Endodermal cell (in vitro differentiated cells): Measurements from ENCODE around the gene LRRC39. TPM values are rescaled to one million over a fixed set of nuclear protein-coding genes. Genes with fewer than 3 reads are reported as not detected.

Experiments used
- DNase-seq: peaks from one replicate; pipeline ENCODE4 v3.0.0-alpha.2; 2017
- H3K27ac ChIP-seq: 2 replicates; pipeline ENCODE4 v1.5.1; 2013; ENCODE audit warnings: mild to moderate bottlenecking, low read depth, low read length, moderate library complexity
- H3K27me3 ChIP-seq: 2 replicates; pipeline ENCODE4 v1.6.1; 2013; ENCODE audit warnings: mild to moderate bottlenecking, low read length, moderate library complexity; ENCODE audit not compliant: insufficient read depth, control insufficient read depth, poor library complexity, severe bottlenecking
- H3K36me3 ChIP-seq: 2 replicates; pipeline ENCODE4 v1.7.0; 2013; ENCODE audit warnings: mild to moderate bottlenecking, low read length, moderate library complexity; ENCODE audit not compliant: control insufficient read depth, insufficient read depth
- H3K4me1 ChIP-seq: one replicate; pipeline ENCODE4 v1.7.0; 2013; ENCODE audit warnings: low read length; ENCODE audit not compliant: control insufficient read depth, insufficient read depth
- H3K4me3 ChIP-seq: 2 replicates; pipeline ENCODE4 v1.5.1; 2013; ENCODE audit warnings: mild to moderate bottlenecking, low read length, moderate library complexity
- H3K9ac ChIP-seq: 2 replicates; pipeline ENCODE4 v1.6.1; 2013; ENCODE audit warnings: mild to moderate bottlenecking, low read length, moderate library complexity; ENCODE audit not compliant: poor library complexity, severe bottlenecking; ENCODE audit errors: extremely low read depth
- H3K9me3 ChIP-seq: 2 replicates; pipeline ENCODE4 v1.6.1; 2013; ENCODE audit warnings: mild to moderate bottlenecking, low read length, moderate library complexity; ENCODE audit not compliant: control insufficient read depth
- H3K27ac Mint-ChIP-seq: 2 replicates; pipeline ENCODE4 v1.8.0; 2020; ENCODE audit warnings: mixed read lengths
- H3K27me3 Mint-ChIP-seq: 2 replicates; pipeline ENCODE4 v1.8.0; 2021; ENCODE audit warnings: mild to moderate bottlenecking, mixed read lengths; ENCODE audit not compliant: insufficient read depth
- H3K36me3 Mint-ChIP-seq: 2 replicates; pipeline ENCODE4 v1.8.0; 2020; ENCODE audit warnings: low read depth, mixed read lengths
- H3K4me1 Mint-ChIP-seq: 2 replicates; pipeline ENCODE4 v1.8.0; 2020; ENCODE audit warnings: mixed read lengths
- H3K4me3 Mint-ChIP-seq: 2 replicates; pipeline ENCODE4 v1.8.0; 2020; ENCODE audit warnings: mild to moderate bottlenecking, moderate library complexity, mixed read lengths
- H3K9me3 Mint-ChIP-seq: 2 replicates; pipeline ENCODE4 v1.8.0; 2020; ENCODE audit warnings: mild to moderate bottlenecking, mixed read lengths
- CTCF ChIP-seq: fragments of 200-600 bp; sonication (generic); conservative IDR thresholded peaks from 2 replicates; pipeline ENCODE4 v1.5.0; 2021; ENCODE audit warnings: antibody characterized with exemption, mild to moderate bottlenecking
- WGBS, 2 experiments: methylation state at CpG; one replicate each; pipeline versions ENCODE4 v1.1.5 to v1.1.7; 2013; ENCODE audit warnings: missing lambda C conversion rate in 2 of 2, mixed read lengths in 1 of 2; ENCODE audit not compliant: insufficient coverage in 1 of 2, insufficient read length in 1 of 2; 5-methylcytosine and 5-hydroxymethylcytosine counted together
- total RNA-seq, 2 donors: library from RNA; stranded (reverse); fragmentation: NEBNext Ultra II Directional in 1 of 2; extraction: Animal tissue kit (Norgen Biotek cat#: 25700) in 1 of 2; gene quantifications; 2 replicates in 1 of 2; 3 replicates in 1 of 2; pipeline ENCODE4 v1.2.1, GENCODE V29; 2021

Gene LRRC39
- total RNA-seq, 2 donors from 2014 or later = 0.24 to 0.84 TPM

GRCh38 chr1:100168051-100168450, 10.0 kb downstream of the LRRC39 start:
- no peaks in the 10 kb centered on the region for H3K9me3 Mint-ChIP-seq
- no peak for TF ChIP-seq CTCF
- Histone ChIP-seq H3K27me3 (no peaks in the 10 kb centered on the region), H3K9ac (no peak overlapping the region), H3K9me3 (no peaks in the 10 kb centered on the region), H3K4me1 (no peaks in the 10 kb centered on the region), H3K36me3 (no peaks in the 10 kb centered on the region), H3K27ac (no peak overlapping the region), H3K4me3 (no peak overlapping the region)
- no peaks in the 10 kb centered on the region for H3K27me3 Mint-ChIP-seq
- no peak for DNase-seq
- no peak overlapping the region for H3K4me3 Mint-ChIP-seq
- H3K27ac Mint-ChIP-seq = no peak overlapping the region
- no peaks in the 10 kb centered on the region for H3K36me3 Mint-ChIP-seq
- no peaks in the 10 kb centered on the region for H3K4me1 Mint-ChIP-seq
- 96 to 100% methylated on average over 1 of the region's 2 CpGs for WGBS, 2 experiments

GRCh38 chr1:100164702-100165101, 13.4 kb downstream of the LRRC39 start:
- Histone ChIP-seq H3K4me1 (no peaks in the 10 kb centered on the region), H3K9me3 (no peaks in the 10 kb centered on the region), H3K4me3 (no peak overlapping the region), H3K27ac (no peak overlapping the region), H3K27me3 (no peaks in the 10 kb centered on the region), H3K36me3 (no peaks in the 10 kb centered on the region), H3K9ac (no peak overlapping the region)
- Mint-ChIP-seq H3K9me3 (no peaks in the 10 kb centered on the region), H3K27ac (no peak overlapping the region), H3K4me3 (no peak overlapping the region), H3K36me3 (no peaks in the 10 kb centered on the region), H3K27me3 (no peaks in the 10 kb centered on the region), H3K4me1 (no peaks in the 10 kb centered on the region)
- no peak for DNase-seq
- TF ChIP-seq CTCF = no peak
- WGBS, 2 experiments = 89 to 100% methylated on average over 3 to 5 of the region's 5 CpGs

- Histone ChIP-seq H3K9ac (no peak overlapping the region), H3K4me3 (no peak overlapping the region), H3K36me3 (no peaks in the 10 kb centered on the region), H3K4me1 (no peaks in the 10 kb centered on the region), H3K9me3 (no peaks in the 10 kb centered on the region), H3K27me3 (no peaks in the 10 kb centered on the region), H3K27ac (peak overlapping the region; percentile 70)
- Mint-ChIP-seq H3K9me3 (no peaks in the 10 kb centered on the region), H3K36me3 (no peaks in the 10 kb centered on the region), H3K27ac (no peak overlapping the region), H3K4me3 (no peak overlapping the region), H3K27me3 (no peaks in the 10 kb centered on the region), H3K4me1 (no peaks in the 10 kb centered on the region)
- TF ChIP-seq CTCF = no peak
- no peak for DNase-seq
- 60 to 84% methylated on average over 1 to 2 of the region's 2 CpGs for WGBS, 2 experiments
Observed at GRCh38 chr1:100164216-100164615, 13.8 kb downstream of the LRRC39 start.
